H1 (cell line): Measurements from ENCODE around the gene CD244. TPM values are rescaled to one million over a fixed set of nuclear protein-coding genes. Genes with fewer than 3 reads are reported as not detected.

ENCODE experiments used
- CTCF ChIA-PET: fragments of 300-600 bp; sonication (Branson Sonifier 250); formaldehyde crosslinking; loops from one replicate; lab custom pipeline; 2021; ENCODE audit not compliant: partially characterized antibody; lab: Charles Lee
- POLR2A ChIA-PET: fragments of 300-600 bp; sonication (Branson Sonifier 250); formaldehyde crosslinking; loops from one replicate; lab custom pipeline; 2021; ENCODE audit warnings: inconsistent platforms; ENCODE audit not compliant: partially characterized antibody; lab: Charles Lee
- DNase-seq, 2 experiments: peaks; one replicate each; pipeline versions ENCODE4 v3.0.0 to v3.0.0-alpha.2; 2010 to 2022; ENCODE audit warnings: low spot score in 2 of 2, low read depth in 1 of 2, mixed read lengths in 1 of 2
- FAIRE-seq: peaks from 2 replicates; lab custom pipeline; 2011; peaks lifted over from hg19 to GRCh38; lab: Jason Lieb, UNC
- H2AFZ ChIP-seq: 2 replicates; pipeline ENCODE4 v1.8.1; 2012; ENCODE audit warnings: low read length, inconsistent platforms
- H2AK5ac ChIP-seq: 2 replicates; pipeline ENCODE4 v1.6.1; 2013; ENCODE audit warnings: low read depth, low read length
- H2BK120ac ChIP-seq: replicated peaks from 2 replicates; pipeline ENCODE3; 2013; ENCODE audit warnings: low read depth, low read length, inconsistent platforms
- H2BK12ac ChIP-seq: 2 replicates; pipeline ENCODE4 v1.6.1; 2013; ENCODE audit warnings: low read depth, low read length
- H2BK15ac ChIP-seq: 2 replicates; pipeline ENCODE4 v1.6.1; 2013; ENCODE audit warnings: low read length
- H2BK20ac ChIP-seq: 2 replicates; pipeline ENCODE4 v1.6.1; 2013; ENCODE audit warnings: low read length
- H2BK5ac ChIP-seq: 2 replicates; pipeline ENCODE4 v1.6.1; 2013; ENCODE audit warnings: low read depth, low read length
- H3K14ac ChIP-seq: 2 replicates; pipeline ENCODE4 v1.6.1; 2013; ENCODE audit warnings: inconsistent platforms; ENCODE audit not compliant: insufficient read length
- H3K18ac ChIP-seq: 2 replicates; pipeline ENCODE4 v1.6.1; 2013; ENCODE audit warnings: low read length; ENCODE audit errors: extremely low read depth
- H3K23ac ChIP-seq: 2 replicates; pipeline ENCODE4 v1.6.1; 2013; ENCODE audit warnings: inconsistent platforms; ENCODE audit not compliant: insufficient read length
- H3K23me2 ChIP-seq: 2 replicates; pipeline ENCODE4 v1.6.1; 2013; ENCODE audit warnings: low read depth, low read length
- H3K27ac ChIP-seq: 2 replicates; pipeline ENCODE4 v1.6.1; 2011; ENCODE audit warnings: low read depth, low read length, inconsistent platforms
- H3K27me3 ChIP-seq, 4 experiments: replicated peaks in 1 of 4; 1 replicate in 1 of 4; 2 replicates in 3 of 4; pipeline versions ENCODE4 v1.6.1 to v1.8.1; 2011 to 2013; ENCODE audit warnings: low read length in 3 of 4, mild to moderate bottlenecking in 3 of 4, inconsistent platforms in 2 of 4, mixed read lengths in 2 of 4, moderate library complexity in 1 of 4; ENCODE audit not compliant: control insufficient read depth in 3 of 4, insufficient read depth in 3 of 4; ENCODE audit errors: extremely low read depth in 1 of 4
- H3K36me3 ChIP-seq, 4 experiments: 2 replicates each; pipeline versions ENCODE4 v1.6.1 to v1.8.1; 2011 to 2013; ENCODE audit warnings: mild to moderate bottlenecking in 4 of 4, low read length in 3 of 4, moderate library complexity in 2 of 4, control low read depth in 1 of 4, inconsistent platforms in 1 of 4; ENCODE audit not compliant: insufficient read depth in 4 of 4, control insufficient read depth in 2 of 4
- H3K4ac ChIP-seq: replicated peaks from 2 replicates; pipeline ENCODE3; 2013; ENCODE audit warnings: low read length, low read depth, mixed read lengths, inconsistent platforms; ENCODE audit not compliant: insufficient read length
- H3K4me1 ChIP-seq, 4 experiments: replicated peaks in 1 of 4; 1 replicate in 1 of 4; 2 replicates in 3 of 4; pipeline versions ENCODE4 v1.6.1 to v1.8.1; 2011 to 2013; ENCODE audit warnings: low read length in 3 of 4, inconsistent platforms in 2 of 4, mixed read lengths in 1 of 4; ENCODE audit not compliant: insufficient read depth in 4 of 4, control insufficient read depth in 3 of 4
- H3K4me2 ChIP-seq, 2 experiments: 2 replicates each; pipeline versions ENCODE4 v1.6.1 to v1.8.1; 2011 to 2013; ENCODE audit warnings: low read depth in 2 of 2, low read length in 2 of 2, control low read depth in 1 of 2, inconsistent platforms in 1 of 2, mild to moderate bottlenecking in 1 of 2; ENCODE audit not compliant: insufficient read depth in 1 of 2
- H3K4me3 ChIP-seq, 4 experiments: fragments of 200-600, 300-600 bp in 1 of 4; sonication (generic), shearing (Covaris generic), sonication (Bioruptor Twin) in 1 of 4; 2 replicates each; pipeline versions ENCODE4 v1.5.1 to v1.8.1; 2011 to 2016; ENCODE audit warnings: low read length in 4 of 4, low read depth in 3 of 4, control low read depth in 2 of 4, inconsistent platforms in 2 of 4, mild to moderate bottlenecking in 2 of 4, mixed read lengths in 1 of 4, moderate library complexity in 1 of 4; ENCODE audit not compliant: insufficient read depth in 2 of 4; ENCODE audit errors: extremely low read depth in 1 of 4
- H3K56ac ChIP-seq: replicated peaks from 2 replicates; pipeline ENCODE3; 2013; ENCODE audit warnings: low read depth, mild to moderate bottlenecking, mixed read lengths, low read length, inconsistent platforms; ENCODE audit not compliant: insufficient read length
- H3K79me1 ChIP-seq: 2 replicates; pipeline ENCODE4 v1.6.1; 2013; ENCODE audit warnings: low read depth, low read length, control low read depth
- H3K79me2 ChIP-seq, 2 experiments: 2 replicates each; pipeline versions ENCODE4 v1.6.1 to v1.8.1; 2012 to 2013; ENCODE audit warnings: low read length in 2 of 2, mild to moderate bottlenecking in 2 of 2, inconsistent platforms in 1 of 2; ENCODE audit not compliant: insufficient read depth in 2 of 2, control insufficient read depth in 1 of 2
- H3K9ac ChIP-seq, 4 experiments: replicated peaks in 1 of 4; 1 replicate in 1 of 4; 2 replicates in 3 of 4; pipeline versions ENCODE4 v1.6.1 to v1.8.1; 2011 to 2013; ENCODE audit warnings: low read depth in 3 of 4, low read length in 3 of 4, control low read depth in 2 of 4, mild to moderate bottlenecking in 2 of 4, moderate library complexity in 2 of 4, inconsistent platforms in 1 of 4; ENCODE audit errors: extremely low read depth in 1 of 4
- H3K9me3 ChIP-seq, 2 experiments: 2 replicates each; pipeline versions ENCODE4 v1.6.1 to v1.8.1; 2012 to 2013; ENCODE audit warnings: mild to moderate bottlenecking in 2 of 2, moderate library complexity in 2 of 2, control low read depth in 1 of 2, inconsistent platforms in 1 of 2, low read depth in 1 of 2, low read length in 1 of 2, mixed read lengths in 1 of 2; ENCODE audit not compliant: insufficient read depth in 2 of 2
- H4K20me1 ChIP-seq, 2 experiments: replicated peaks in 1 of 2; 2 replicates each; pipeline versions ENCODE3 to v1.8.1; 2011 to 2013; ENCODE audit warnings: inconsistent platforms in 2 of 2, low read length in 2 of 2, mild to moderate bottlenecking in 1 of 2; ENCODE audit not compliant: insufficient read depth in 2 of 2, control insufficient read depth in 1 of 2
- H4K5ac ChIP-seq: 2 replicates; pipeline ENCODE4 v1.6.1; 2013; ENCODE audit warnings: low read length, low read depth, mixed read lengths, inconsistent platforms; ENCODE audit not compliant: insufficient read length
- H4K8ac ChIP-seq: 2 replicates; pipeline ENCODE4 v1.8.0; 2013; ENCODE audit warnings: mild to moderate bottlenecking, moderate library complexity, low read length, inconsistent platforms; ENCODE audit not compliant: insufficient read depth; ENCODE audit errors: extremely low read depth
- H4K91ac ChIP-seq: replicated peaks from 2 replicates; pipeline ENCODE3; 2013; ENCODE audit warnings: low read length, mixed read lengths, inconsistent platforms; ENCODE audit not compliant: insufficient read length
- CEBPB ChIP-seq: IDR thresholded peaks from 2 replicates; pipeline ENCODE4 v1.6.1; 2012; ENCODE audit warnings: low read depth, low read length
- HDAC2 ChIP-seq, 2 experiments: fragments of 300-600 bp in 1 of 2; sonication (generic) in 1 of 2; IDR thresholded peaks; 2 replicates each; pipeline ENCODE4 v1.6.1; 2011 to 2012; ENCODE audit warnings: low read depth in 2 of 2, low read length in 2 of 2, mild to moderate bottlenecking in 2 of 2, moderate library complexity in 2 of 2, borderline replicate concordance in 1 of 2, inconsistent platforms in 1 of 2
- ZNF274 ChIP-seq: IDR thresholded peaks from 2 replicates; pipeline ENCODE4 v1.7.0; 2012; ENCODE audit warnings: low read length, borderline replicate concordance; ENCODE audit errors: extremely low read depth
- WGBS, 2 experiments: shearing (Covaris generic) in 1 of 2; methylation state at CpG; one replicate each; pipeline versions ENCODE4 v1.1.6 to v1.1.7; 2013 to 2015; ENCODE audit warnings: low lambda C conversion rate in 2 of 2, mixed read lengths in 2 of 2, inconsistent platforms in 1 of 2, low coverage in 1 of 2, missing lambda C conversion rate in 1 of 2; ENCODE audit not compliant: insufficient replicate concordance in 2 of 2, insufficient coverage in 1 of 2, insufficient read length in 1 of 2; ENCODE audit errors: extremely low coverage in 1 of 2, missing lambda C conversion rate in 1 of 2; 5-methylcytosine and 5-hydroxymethylcytosine counted together
- polyA plus RNA-seq, 7 experiments: library from polyadenylated mRNA; depleted of rRNA in 3 of 7; stranded (reverse) in 5 of 7; unstranded in 2 of 7; fragments of >200 nt in 5 of 7; fragments of 200-250 nt in 2 of 7; gene quantifications; 1 replicate in 5 of 7; 2 replicates in 1 of 7; 4 replicates in 1 of 7; pipeline versions ENCODE4 v1.2.1 to v1.2.3, GENCODE V29; 2011 to 2013; ENCODE audit warnings: missing spikeins in 2 of 7, mixed read lengths in 2 of 7
- total RNA-seq: library from RNA; stranded (reverse); fragmentation: NEBNext Ultra II Directional; extraction: Animal tissue kit (Norgen Biotek cat#: 25700); gene quantifications from 2 replicates; pipeline ENCODE4 v1.2.1, GENCODE V29; 2021

The CD244 gene
- total and polyA plus RNA-seq, 2 of the 8 experiments (the other 6 are each of a cell fraction or from before 2014, with no cell fraction given), result not detected

DNA sequence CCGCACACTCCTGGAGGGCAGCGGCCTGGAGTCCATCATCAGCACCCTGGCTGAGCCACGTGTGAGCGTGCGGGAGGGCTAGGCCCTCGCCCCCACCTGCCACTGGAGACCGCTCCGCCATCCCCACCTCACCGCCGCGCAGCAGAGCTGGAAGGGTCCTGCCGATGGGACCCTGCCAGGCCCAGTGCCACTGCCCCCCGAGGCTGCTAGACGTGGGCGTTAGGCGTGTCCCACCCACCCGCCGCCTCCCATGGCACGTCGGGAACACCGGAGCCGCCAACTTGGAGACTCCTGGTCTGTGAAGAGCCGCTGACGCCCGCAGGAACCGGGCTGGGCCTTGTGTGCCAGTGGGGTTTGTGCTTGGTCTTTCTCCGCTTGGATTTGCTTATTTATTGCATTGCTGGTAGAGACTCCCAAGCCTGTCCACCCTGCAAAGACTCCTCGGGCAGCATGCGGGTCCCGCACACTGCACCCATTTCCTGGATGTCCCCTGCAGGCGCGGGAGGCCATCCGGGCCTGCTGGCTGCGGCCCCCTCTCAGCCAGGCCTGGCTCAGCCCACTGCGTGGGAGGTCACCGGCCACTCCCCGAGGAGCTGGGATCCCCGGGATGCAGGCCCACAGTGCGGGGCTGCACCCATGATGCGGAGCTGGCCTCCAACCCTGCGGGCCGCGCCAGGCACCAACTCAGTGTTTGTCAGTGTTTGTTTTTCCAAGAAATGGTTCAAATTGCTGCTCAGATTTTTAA, 60.7 kb downstream of the CD244 start:
- Histone ChIP-seq H3K9me3 (no peaks in the 10 kb centered on the region), H3K14ac (no peak overlapping the region), H3K56ac (no peak overlapping the region), H3K4me3 (no peak overlapping the region), H3K27ac (no peak overlapping the region), H4K5ac (no peak overlapping the region), H2BK15ac (no peak overlapping the region), H3K4me1 (no peaks in the 10 kb centered on the region), H4K8ac (no peak overlapping the region), H4K20me1 (no peaks in the 10 kb centered on the region), H3K79me2 (no peaks in the 10 kb centered on the region), H3K4me2 (no peak overlapping the region), H2BK5ac (no peak overlapping the region), H3K36me3 (no peaks in the 10 kb centered on the region), H2BK20ac (no peak overlapping the region), H2AK5ac (no peak overlapping the region), H3K27me3 (no peaks in the 10 kb centered on the region), H4K91ac (no peak overlapping the region), H3K23me2 (no peaks in the 10 kb centered on the region), H3K4ac (no peak overlapping the region), H2BK120ac (no peak overlapping the region), H3K23ac (no peak overlapping the region), H2BK12ac (no peak overlapping the region), H2AFZ (no peak overlapping the region), H3K9ac (no peak overlapping the region), H3K18ac (no peak overlapping the region), H3K79me1 (no peaks in the 10 kb centered on the region)
- TF ChIP-seq CEBPB, result no peak
- TF ChIP-seq ZNF274, result no peak
- TF ChIP-seq HDAC2 (IDR thresholded peaks at IDR 0.05; ENCODE audit: borderline replicate concordance in 1 of 2, low read depth in 2 of 2, low read length in 2 of 2), result no peak
- FAIRE-seq, result no peak
- POLR2A ChIA-PET, result interaction anchor here (1.1 kb wide), 1 partner anchor 10 kb away, joined by 4 read pairs; no protein-coding TSS in a partner anchor
- CTCF ChIA-PET, result interaction anchor here (1.2 to 2.9 kb wide), 2 partner anchors 25 to 29 kb away, joined by 5 to 9 read pairs; no protein-coding TSS in a partner anchor
- DNase-seq, result no peak
- WGBS, 2 experiments, result 97% methylated on average over 38 of the region's 43 CpGs; no CpG with 5 or more reads in 1 of the 2 experiments
